ENCODE data around the gene EPN2. TPM values are rescaled to one million over a fixed set of nuclear protein-coding genes. Genes with fewer than 3 reads are reported as not detected.

Gene EPN2
- polyA plus RNA-seq, 1 of the 3 experiments (the other 2 are of a cell fraction) = 38.9 TPM

- H3K9me2 ChIP-seq = no peaks in the 10 kb centered on the region
- POLR2A ChIA-PET = interaction anchor here (3.0 kb wide), 1 partner anchor 11 kb away, joined by 24 read pairs; the partner anchor contains the start of gene MAPK7
- H3K79me2 ChIP-seq (ENCODE audit: insufficient read depth) = peaks cover 8% of the 10 kb centered on the region
- H2AFZ ChIP-seq (ENCODE audit: low read depth) = no peak overlapping the region
- H3K4me1 ChIP-seq (ENCODE audit: control insufficient read depth in 1 of 2, insufficient read depth in 2 of 2, low read depth in 1 of 2, low read length in 1 of 2) = peaks cover 13 to 32% of the 10 kb centered on the region in 2 experiments; a peak in 2 of 4 replicates
- H3K9me3 ChIP-seq = no peaks in the 10 kb centered on the region
- no peak for DNase-seq
- H3F3A ChIP-seq (replicated peaks; ENCODE audit: insufficient read depth) = peaks cover 2% of the 10 kb centered on the region
- no peak overlapping the region for H3K4me3 ChIP-seq (ENCODE audit: low read depth in 2 of 2, low read length in 1 of 2)
- CTCF ChIA-PET = interaction anchor here (1.5 to 12.0 kb wide), 4 partner anchors 12 to 396 kb away, joined by 6 to 305 read pairs (median 46); partner anchors contain the start of genes MAPK7 and RNF112
- no peaks in the 10 kb centered on the region for H3K36me3 ChIP-seq (replicated peaks in 1 of 2; ENCODE audit: control insufficient read depth in 1 of 2, insufficient read depth in 2 of 2, low read length in 1 of 2)
- H3K27ac ChIP-seq (ENCODE audit: low read depth in 2 of 2, low read length in 1 of 2) = no peak overlapping the region
- H3K9ac ChIP-seq = no peak overlapping the region
- no peak overlapping the region for H3K4me2 ChIP-seq
- TF ChIP-seq IRF3 (IDR thresholded peaks at IDR 0.05; ENCODE audit: low read depth, low read length) (no peak), USF1 (IDR thresholded peaks at IDR 0.05; ENCODE audit: borderline replicate concordance, low read depth) (no peak), USF2 (IDR thresholded peaks at IDR 0.05; ENCODE audit: borderline replicate concordance, low read depth, low read length) (no peak), SIN3A (IDR thresholded peaks at IDR 0.05; ENCODE audit: borderline replicate concordance, low read depth, low read length) (no peak), YY1 (IDR thresholded peaks at IDR 0.05; ENCODE audit: low read depth) (no peak), FOXM1 (IDR thresholded peaks at IDR 0.05; ENCODE audit: low read depth) (no peak), RAD21 (IDR thresholded peaks at IDR 0.05; ENCODE audit: low read length) (no peak), CTCF (IDR thresholded peaks at IDR 0.05) (no peak), CHD2 (IDR thresholded peaks at IDR 0.05; ENCODE audit: low read length, partially characterized antibody) (no peak), MXI1 (IDR thresholded peaks at IDR 0.05; ENCODE audit: low read depth, low read length) (no peak), REST (IDR thresholded peaks at IDR 0.05; ENCODE audit: low read depth, low read length) (no peak), EZH2phosphoT487 (IDR thresholded peaks at IDR 0.05; ENCODE audit: borderline replicate concordance, low read depth) (no peak), POLR2AphosphoS5 (IDR thresholded peaks at IDR 0.05; ENCODE audit: low read depth, low read length) (no peak), TCF12 (IDR thresholded peaks at IDR 0.05) (no peak), NFIC (IDR thresholded peaks at IDR 0.05; ENCODE audit: borderline replicate concordance) (no peak), TEAD4 (IDR thresholded peaks at IDR 0.05; ENCODE audit: borderline replicate concordance, insufficient read depth) (no peak), FOSL2 (IDR thresholded peaks at IDR 0.05; ENCODE audit: borderline replicate concordance, low read depth) (no peak), FOXJ3 (CRISPR knock-in tag; IDR thresholded peaks at IDR 0.05) (no peak), PBX3 (IDR thresholded peaks at IDR 0.05) (no peak)
- H4K20me1 ChIP-seq (ENCODE audit: insufficient read depth) = no peaks in the 10 kb centered on the region
- 73% methylated on average over 9 of the region's 9 CpGs for WGBS (ENCODE audit: low lambda C conversion rate)
- H3K27me3 ChIP-seq (ENCODE audit: insufficient read depth) = no peaks in the 10 kb centered on the region
These were observed 128.9 kb downstream of the EPN2 start for GRCh38 chr17:19365833-19366636.

All from SK-N-SH (cell line).